CD4-positive, alpha-beta T cell treated with Interferon alpha-2 for 1 hour (primary cell): ENCODE results near the gene C1QTNF9B.
A peak's percentile ranks its signal among the peaks of the same experiment; 100 is the strongest.
"Not testable (repeated sequence)": the region's sequence is repeated elsewhere in the genome, so short reads cannot be mapped to it uniquely, and the experiment has no call there.

Source experiments
- DNase-seq, 2 donors: peaks; one replicate each; pipeline ENCODE4 v3.0.0-alpha.2; 2020 to 2022

The C1QTNF9B gene

DNA sequence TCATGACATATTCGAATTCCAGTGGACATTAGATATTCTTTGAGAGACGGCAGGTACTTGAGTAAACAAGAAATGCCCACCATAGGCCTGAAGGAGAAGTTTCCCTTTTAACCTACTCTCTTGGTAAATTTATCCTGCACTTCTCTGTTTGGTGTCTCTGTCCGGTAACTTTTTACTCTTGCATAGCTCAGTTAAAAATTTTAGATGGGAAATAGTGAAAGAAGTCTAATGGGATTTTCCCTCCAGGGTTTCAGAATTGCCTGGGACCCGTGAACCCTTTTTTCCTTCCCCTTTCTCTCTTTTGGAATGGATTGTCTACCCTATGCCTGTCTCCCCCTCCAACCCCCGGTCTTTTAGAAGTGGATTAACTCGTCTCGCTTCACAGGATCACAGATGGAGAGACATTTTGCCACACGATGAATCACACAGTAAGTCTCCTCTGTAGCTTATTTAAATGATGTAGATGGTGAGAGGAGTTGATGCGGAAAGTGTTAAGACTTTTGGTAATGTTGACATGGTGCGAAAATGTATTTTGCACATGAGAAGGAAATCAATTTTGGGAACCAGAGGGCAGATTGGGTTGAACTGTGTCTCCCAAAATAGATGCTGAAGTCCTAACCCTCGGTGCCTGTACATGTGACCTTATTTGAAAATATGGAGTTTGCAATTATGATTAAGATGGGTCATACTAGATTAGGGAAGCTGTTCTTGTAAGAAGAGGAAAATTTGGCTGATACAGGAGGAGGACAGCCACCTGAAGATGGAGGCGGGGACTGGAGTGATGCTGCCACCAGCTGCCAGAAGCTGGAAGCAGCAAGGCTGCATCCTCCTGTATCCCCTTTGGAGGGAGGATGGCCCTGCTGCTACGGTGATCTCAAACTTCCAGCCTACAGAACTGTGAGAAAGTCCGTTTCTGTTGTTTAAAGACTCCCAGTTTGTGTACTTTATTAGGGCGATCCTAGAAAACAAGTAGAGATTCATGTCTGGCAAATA lies 7.4 kb downstream of the C1QTNF9B start:
- peak in 1 of 2 donors; percentile 2 for DNase-seq

DNA sequence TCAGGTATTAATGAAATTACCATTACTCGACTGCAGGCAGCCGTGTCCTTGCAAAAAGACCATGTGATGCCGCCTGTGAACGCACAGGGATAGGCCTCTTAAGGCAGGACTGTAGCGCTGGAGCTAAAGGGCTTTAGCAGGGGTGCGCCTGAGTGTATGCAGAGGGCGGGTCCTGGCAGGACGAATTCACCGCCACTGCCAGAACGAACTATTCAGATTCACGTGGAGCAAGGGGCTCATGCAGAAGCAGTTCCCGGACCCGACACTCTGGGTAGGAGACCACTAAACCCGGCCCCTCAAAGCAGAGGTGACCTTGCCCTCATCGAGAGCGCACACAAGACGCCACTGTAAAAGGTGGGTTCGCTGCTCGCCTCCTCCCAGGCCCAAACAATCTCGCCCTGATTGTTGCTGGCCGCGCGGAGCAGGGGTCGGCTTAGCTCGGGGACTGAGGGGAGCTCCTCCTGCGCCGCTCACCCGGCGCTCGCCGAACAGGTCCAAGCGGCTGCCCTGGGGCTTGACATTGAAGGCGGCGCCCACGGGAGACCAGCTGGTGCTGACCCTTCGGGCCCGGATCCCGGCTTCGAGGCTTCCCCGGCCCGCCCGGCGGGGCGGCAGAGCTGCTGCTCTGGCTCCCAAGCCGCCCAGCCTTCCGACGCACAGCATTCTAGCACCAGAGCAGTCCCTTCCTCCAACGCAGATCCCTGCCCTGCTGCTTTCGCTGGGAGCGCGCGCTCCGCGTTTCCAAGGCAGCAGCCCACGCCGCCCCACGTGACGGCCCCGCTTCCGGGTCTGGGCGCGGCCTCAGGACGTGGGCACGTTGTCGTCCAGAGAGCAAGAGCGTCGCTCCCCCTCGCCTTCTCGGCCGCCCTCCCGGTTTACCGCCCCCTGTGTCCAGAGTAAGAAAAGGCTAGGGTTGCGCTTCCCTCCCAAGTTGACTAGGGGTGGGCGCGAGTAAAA lies 8.4 kb downstream of the C1QTNF9B start, which contains the start of gene MIPEP:
Gene MIPEP (minus strand): TSS at position 743 of the 957 bp plus-strand sequence. CDS start 80 bp downstream, at position 663.
- DNase-seq: peak; percentile 87 to 90

DNA sequence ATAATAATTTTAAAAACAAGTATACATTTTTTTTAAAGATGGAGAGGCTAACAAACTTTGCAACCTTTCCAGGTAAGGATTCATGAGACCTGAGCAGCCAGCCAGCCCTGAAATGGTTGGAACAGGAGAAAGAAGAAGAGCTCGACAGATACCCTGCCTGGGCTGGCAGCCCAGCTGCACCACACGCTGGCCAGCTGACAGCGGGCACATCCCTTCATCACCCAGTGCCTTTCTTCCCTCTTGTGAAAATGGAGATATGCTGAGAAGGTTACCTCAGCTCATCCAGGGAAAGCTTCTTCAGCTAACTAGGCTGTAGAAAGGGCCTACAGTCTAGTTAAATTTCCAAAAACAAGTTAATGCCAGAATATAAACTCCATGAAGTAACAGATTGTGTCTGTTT lies 12.9 kb downstream of the C1QTNF9B start:
- DNase-seq: not testable (repeated sequence)

DNA sequence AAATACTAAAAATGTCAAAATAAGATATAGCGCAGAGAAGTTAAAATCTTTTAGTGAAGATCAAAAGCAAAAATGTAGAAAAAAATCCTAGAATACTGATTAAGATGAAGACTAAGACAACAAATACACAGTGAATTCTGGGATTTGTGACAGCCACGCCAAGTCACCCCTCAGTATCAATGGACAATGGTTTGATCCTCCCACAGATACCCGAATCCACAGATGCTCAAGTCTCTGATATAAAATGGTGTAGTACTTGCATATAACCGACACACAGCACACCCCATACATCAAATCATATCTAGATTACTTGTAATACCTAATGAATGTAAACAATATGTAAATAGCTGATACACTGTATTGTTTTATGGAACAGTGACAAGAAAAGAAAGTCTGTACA lies 14.0 kb downstream of the C1QTNF9B start:
- no peak for DNase-seq

DNA sequence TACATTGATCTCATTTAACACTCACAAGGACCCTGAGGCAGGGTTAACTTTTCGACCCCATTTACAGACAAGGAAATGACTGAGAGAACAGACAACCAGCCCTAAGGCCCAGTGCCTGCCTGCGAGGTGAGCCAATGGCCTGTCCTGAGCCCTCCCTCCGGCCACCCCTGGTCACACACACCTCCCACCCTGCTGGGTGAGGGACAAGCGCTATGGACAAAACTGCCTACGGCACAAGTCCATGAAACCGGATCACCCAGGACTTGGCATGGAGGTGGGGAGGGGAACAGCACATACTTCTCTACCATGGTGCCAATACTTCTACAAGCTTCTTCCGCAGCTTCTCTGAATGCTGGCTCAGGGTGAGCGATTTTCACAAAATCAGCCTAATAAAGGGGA lies 15.9 kb downstream of the C1QTNF9B start:
- DNase-seq: not testable (repeated sequence)

DNA sequence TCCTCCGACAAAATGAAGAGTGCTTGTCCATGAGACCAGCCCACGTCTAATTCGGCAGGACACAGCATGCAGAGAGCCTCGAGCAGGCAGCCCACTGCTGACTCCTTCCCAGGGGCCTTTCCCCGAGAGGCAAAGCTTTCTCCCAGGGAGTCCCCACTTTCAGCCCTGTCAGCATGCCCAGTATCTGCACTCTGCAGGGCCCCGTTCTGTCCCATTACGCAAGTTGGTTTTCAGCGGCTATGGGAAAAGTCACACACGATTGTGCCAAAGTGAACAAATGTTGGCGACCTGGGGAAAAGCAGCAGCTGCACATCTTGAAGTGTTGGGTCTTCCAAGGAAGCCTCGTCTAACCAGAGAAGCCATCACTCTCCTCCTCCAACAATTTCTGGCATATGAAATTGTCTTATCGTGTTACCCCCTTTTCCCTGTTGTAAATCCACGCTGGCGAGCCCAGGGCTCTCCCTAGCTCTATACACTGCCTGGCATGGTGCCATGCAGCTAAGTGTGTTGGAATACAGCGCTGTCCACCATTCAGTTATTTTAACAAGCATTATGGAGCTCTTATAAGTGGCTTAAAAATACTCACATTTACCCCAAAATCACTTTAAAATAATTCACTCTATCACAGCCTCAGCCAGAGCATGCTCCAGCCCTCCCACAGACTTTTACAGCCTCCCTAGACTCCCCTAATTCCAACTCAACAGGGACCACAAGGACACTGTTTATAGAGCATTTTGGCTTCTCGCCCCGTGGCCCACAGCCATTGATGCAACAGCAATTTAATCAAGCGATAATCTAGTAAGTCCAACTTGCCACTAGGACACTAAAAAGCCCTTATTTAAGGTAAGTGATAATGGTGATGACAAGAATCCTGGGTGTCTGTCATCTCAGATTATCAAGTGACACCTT lies 16.6 kb downstream of the C1QTNF9B start:
- DNase-seq: not testable (repeated sequence)

DNA sequence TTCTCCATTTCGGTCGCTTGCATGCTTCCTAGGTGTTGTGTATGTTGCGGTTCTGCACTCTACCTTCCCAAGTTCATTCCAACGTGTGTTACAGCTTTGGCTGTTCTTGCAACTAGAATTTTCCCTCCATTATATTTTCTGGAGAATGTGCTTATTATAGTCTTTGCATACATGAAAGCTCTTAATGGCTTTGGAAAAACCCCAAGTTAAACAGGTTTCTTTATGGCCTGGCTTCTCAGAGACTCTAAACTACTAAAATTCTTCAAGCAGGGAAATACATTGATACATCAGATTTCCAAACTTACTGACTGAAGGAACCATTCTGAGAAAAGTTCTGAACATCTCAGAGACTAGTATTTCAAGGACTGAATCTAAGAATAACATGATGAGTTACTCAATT lies 20.0 kb downstream of the C1QTNF9B start:
- no peak for DNase-seq

DNA sequence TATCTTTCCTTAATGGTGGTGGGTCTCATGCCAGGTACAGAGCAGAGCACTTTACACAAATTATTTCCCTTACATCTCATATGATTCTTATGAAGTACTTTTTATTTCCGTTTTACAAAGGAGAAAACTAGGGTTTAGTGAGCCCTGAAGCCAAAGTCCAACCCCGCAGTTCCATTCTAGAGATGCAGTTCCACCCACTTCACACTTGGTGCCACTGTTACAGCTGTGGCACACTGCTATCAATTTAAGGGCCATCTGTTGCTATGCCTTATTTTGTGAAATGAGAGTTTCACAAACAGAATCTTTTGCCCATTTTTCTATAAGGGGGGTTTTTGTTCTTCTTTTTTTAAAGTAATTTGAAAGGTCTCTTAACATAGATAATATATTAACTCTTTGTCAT lies 21.0 kb downstream of the C1QTNF9B start:
- no peak for DNase-seq

DNA sequence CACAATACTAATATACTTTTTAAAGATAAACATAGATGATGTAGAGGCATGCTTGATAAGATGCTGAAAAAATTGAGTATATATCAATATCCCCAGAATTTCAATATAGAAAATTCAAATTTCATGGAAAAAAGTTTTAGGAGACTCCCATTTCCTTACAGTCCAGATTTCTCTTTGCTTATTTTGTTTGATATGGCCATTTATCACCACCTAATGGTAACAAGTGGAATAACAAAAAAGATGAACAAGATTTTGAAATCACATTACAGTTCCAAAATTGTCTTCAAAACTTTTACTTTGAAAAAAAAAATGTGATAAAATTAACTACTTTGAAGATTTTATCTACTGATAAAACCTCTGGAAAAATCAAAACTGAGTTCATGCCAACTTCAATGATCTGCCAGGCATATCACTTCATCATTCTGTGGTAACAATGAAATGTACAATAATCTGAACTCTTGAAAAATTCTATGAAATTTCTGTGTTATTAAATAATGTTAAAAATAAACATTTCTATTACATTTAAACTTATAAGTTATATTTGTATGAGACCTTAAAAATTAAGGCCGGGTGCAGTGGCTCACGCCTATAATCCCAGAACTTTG lies 25.6 kb downstream of the C1QTNF9B start:
- peak in 1 of 2 donors; percentile 25 for DNase-seq

DNA sequence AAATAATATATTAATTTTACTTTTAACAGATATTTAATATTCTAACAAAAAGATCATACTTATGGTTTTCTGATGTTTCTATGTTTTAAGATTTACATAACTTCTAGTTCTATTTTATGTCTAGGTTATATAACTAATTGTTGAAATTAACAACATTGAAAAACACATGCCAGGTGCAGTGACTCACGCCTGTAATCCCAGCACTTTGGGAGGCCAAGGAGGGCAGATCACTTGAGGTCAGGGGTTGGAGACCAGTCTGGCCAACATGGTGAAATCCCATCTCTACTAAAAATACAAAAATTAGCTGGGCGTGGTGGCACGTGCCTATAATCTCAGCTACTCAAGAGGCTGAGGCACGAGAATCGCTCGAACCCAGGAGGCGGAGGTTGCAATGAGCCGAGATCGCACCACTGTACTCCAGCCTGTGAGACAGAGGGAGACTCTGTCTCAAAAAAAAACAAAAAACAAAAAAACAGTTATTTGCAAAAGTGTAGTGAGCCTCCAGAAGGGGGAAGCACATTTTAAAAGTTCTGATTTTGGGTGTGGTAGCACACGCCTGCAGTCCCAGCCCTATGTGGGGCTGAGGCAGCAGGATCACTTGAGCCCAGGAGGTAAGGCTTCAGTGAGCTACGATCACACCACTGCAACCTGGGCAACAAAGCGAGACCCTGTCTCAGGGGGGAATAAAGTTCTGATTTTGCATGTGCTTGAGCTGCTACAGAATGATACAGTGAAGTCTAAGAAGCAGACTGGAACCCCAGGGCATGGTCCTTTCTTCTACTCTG lies 26.8 kb downstream of the C1QTNF9B start:
- no peak for DNase-seq

DNA sequence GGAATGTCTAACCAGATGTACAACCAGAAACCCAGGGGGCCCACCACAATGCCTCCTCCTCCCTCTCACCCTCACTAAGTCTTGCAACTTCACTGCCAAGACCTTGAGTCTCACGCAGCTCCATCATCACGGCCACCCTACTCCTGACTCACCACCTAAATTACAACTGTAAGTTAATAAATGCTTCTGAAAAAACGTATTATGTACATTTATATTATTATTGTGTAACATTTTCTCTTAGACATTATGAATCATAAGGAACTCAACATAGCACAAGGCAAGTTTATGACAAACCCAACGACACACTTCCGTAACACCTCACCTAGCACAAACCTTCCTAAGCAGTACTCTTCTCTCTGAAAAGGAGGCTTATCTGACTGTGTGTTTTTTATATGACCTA lies 28.8 kb downstream of the C1QTNF9B start:
- DNase-seq: no peak

DNA sequence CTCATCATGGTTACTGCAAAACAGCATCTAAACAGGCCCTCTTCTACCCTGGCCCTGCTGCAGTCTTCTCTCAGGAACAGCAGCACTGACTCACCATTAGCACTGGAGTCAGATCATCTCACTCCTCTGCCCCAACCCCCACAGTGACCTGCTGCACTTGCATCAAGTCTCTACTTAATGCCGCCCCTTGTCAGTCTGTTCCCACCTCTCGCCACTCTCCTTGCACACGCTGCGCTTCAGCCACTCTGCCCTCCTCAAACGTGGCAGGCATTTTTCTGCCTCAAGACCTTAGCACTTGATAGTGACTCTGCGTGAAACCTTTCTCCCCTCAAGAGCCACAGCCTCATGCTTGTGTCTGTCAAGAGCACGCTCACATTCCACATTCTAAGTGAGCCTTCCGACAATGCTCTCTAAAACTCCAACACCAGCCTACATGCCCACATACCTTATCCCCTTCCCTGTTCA lies 30.2 kb downstream of the C1QTNF9B start:
- DNase-seq: no peak

DNA sequence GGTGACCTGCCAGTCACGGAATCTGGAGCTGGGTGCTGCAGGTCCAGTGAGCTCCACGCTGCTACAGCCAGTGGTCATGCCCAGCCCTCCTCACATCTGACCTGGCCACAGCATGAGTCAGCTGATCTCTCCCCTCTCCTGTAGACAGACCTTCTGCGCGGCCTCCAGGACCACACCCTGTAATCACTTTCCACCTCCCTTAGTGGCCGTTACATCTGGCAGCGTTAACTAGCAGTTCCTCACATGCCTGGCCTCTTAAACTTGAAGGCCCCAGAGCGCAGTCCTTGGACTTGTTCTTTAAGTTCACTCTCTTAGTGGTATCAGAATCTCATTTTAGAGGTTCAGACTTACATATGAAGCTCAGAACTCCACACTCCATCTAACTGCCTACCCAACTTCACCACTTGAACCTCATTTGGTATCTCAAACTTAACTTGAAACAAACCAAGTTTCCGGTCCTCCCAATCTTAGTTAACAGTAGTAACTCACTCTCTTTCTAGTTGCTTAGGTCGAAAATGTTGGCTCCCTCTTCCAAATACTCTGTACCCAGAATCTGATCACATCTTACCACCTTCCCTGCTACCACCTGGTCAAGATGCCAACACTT lies 30.8 kb downstream of the C1QTNF9B start:
- DNase-seq: no peak

DNA sequence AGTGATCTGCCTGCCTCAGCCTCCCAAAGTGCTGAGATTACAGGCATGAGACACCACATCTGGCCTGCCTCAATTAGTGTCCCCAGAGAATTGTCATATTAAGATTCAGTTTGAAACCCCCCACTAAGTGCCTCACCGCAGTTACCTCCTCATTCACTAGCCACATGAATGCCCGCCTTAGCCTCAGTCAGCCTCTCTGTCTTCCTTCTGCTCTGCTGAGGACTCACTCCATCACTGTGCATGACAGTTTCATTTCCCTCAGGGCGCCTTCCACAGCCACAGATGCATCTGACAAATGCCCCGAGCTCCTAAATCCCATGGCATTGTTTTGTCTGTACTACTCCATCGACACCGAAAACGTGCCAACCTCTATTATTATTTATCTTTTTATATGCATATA lies 31.4 kb downstream of the C1QTNF9B start:
- no peak for DNase-seq

DNA sequence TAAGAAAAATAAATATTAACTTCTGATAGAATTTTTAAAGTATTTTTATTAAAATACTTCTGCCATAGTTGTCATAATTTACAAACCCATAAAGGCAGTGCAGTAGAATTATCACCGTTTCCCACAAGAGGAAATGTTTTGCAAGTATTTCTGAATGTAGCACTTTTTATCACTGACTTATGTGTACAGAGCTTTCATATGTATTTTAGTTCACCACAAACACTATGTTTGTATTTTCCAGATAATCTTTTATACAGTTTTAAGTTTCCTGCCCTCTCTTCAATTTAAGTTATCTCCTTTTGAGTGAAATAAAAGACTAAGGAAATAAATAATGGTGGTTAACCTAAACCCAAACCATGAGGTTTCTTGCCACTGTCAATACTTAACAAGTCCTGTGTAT lies 32.3 kb downstream of the C1QTNF9B start:
- DNase-seq: no peak

DNA sequence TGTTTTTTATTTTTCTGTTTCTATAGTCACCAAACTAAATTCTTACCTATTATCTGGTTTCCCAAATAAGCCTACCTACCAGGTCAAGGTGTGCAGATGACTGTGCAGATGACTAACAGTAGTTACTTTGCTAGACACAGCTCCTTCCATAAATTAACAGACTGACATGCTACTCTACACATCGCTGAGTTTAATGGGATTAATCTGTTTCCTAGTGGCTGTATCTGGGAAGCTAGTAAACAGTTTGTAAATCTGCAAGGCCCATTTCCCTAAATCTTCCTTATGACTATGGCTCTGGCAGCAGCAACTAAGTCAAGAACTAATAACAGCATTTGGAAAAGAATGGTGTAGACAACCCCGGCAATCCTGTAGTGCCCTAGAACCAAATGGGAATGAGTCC lies 36.0 kb downstream of the C1QTNF9B start:
- DNase-seq: no peak

DNA sequence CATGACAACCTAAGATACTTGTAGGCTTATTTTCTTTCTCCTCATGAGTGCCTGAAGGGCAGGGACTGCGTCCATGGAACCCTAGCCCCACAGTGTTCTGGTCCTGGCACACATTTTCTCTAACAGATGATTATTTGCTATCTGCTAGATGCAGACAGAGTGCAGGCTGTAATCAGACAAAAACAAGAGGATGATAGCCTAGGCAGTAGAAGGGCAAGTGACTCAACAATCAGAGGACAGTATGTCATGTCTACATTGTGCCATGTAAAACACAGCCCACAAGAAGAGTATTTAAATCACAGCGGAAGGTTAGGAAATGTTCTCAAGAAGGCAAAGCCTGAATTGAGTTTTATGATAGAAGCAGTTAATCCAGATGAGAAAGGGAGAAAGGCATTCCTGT lies 37.4 kb downstream of the C1QTNF9B start:
- DNase-seq: no peak

DNA sequence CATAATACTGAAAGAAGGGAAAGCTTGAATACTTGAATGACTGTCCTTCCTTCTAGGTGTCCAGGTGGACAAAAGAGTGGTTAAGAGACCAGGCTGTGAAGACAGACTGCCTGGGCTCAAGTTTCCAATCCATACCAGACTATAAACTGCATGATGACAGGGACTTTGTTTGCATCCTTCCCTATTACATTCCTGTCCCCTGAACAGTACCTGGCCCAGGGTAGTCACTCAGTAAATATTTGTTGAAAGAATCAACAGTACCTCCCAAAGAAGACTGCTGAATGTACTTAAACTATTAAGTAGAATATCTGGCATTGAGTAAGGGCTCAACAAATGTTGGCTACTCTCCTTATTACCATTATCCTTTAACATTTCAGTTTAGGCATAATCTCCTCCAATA lies 37.8 kb downstream of the C1QTNF9B start:
- no peak for DNase-seq

DNA sequence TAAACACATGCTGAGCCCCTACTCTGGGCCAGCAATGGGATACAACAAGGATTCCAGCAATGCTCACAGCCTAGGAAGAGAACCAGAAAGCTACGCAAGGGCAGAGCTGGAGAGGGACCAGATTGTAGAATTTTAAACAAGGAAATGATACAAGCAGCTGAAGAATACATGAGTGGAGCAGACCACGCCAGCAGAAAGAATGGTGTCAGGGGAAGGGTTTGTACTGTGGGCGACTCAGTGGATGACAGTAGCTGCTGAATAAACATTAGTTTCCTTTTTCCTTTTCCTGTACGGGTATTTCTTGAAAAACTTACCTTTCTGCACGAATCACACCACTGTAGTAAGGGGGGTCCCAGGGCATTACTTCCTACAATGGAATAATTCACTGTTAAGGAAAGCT lies 38.8 kb downstream of the C1QTNF9B start:
- DNase-seq: no peak

DNA sequence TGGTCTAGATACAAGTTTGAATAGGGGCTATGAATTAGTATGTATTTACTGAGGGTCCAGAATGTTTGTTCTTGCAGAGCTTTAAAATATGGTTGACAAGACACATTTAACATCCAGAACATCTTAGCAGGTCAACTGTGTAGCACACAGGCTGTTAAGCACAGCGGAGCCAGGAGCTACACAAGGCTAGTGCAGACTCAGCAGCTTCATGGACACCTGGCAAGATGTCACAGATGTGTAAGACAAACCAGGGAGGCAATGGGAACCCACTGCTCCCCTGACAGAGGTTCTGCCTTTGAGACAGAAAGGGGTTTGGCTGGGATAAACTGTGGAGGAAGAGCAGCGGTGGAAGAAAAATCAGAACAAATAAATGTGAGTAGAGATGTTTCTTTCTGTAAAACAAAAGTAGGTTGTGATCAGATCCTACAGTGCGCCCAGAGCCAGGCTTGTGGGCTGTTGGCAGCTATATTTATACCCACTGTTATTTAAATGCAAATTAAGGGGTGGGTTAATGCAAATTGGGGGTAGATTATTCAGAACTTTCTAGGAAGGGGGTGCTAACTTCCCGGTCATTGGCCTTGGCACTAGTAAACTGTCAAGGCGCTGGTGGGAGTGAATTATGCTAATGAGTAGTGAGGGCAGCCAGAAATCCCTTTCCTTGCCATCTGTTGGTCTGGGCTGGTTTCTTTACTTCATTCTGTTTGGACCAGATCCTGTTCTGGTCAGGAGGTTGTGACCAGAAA lies 41.1 kb downstream of the C1QTNF9B start:
- DNase-seq: no peak
